GM12878 (cell line): Measurements from ENCODE around the gene FAM193A.

ENCODE experiments used
- EGR1 ChIP-seq, 2 experiments: IDR thresholded peaks; 1 replicate in 1 of 2; 2 replicates in 1 of 2; pipeline ENCODE4 v1.6.1; 2011 to 2012; ENCODE audit warnings: low read depth in 2 of 2, low read length in 2 of 2, borderline replicate concordance in 1 of 2, mild to moderate bottlenecking in 1 of 2, moderate library complexity in 1 of 2
- EZH2 ChIP-seq: IDR thresholded peaks from 2 replicates; pipeline ENCODE4 v1.6.1; 2012; ENCODE audit warnings: low read depth, mild to moderate bottlenecking, control low read depth, inconsistent platforms, low read length, borderline replicate concordance; ENCODE audit not compliant: control insufficient read depth
- FOXM1 ChIP-seq: IDR thresholded peaks from 2 replicates; pipeline ENCODE4 v1.6.1; 2012; ENCODE audit warnings: low read depth, mild to moderate bottlenecking, inconsistent platforms, low read length, moderate library complexity
- HDGF ChIP-seq: fragments of 450-650 bp; IDR thresholded peaks from 2 replicates; pipeline ENCODE4 v1.6.1; 2016; ENCODE audit warnings: antibody characterized with exemption
- MAX ChIP-seq: IDR thresholded peaks from 2 replicates; pipeline ENCODE4 v1.6.1; 2012; ENCODE audit warnings: low read depth, low read length, improper control_type of control experiment
- MYC ChIP-seq: IDR thresholded peaks from 2 replicates; pipeline ENCODE4 v1.6.1; 2011; ENCODE audit warnings: mild to moderate bottlenecking, low read length, moderate library complexity, inconsistent platforms; ENCODE audit not compliant: insufficient read depth, insufficient replicate concordance, insufficient read length, severe bottlenecking
- NFYB ChIP-seq: IDR thresholded peaks from 2 replicates; pipeline ENCODE4 v1.6.1; 2011; ENCODE audit warnings: low read depth, mild to moderate bottlenecking, low read length, improper control_type of control experiment, moderate library complexity; ENCODE audit not compliant: insufficient read depth
- POLR2A ChIP-seq: IDR thresholded peaks from 2 replicates; pipeline ENCODE4 v1.6.1; 2011; ENCODE audit warnings: low read depth, mild to moderate bottlenecking, low read length
- RAD21 ChIP-seq: IDR thresholded peaks from 2 replicates; pipeline ENCODE4 v1.6.1; 2011; ENCODE audit warnings: mild to moderate bottlenecking, low read depth, low read length, moderate library complexity; ENCODE audit not compliant: insufficient read depth
- ZNF24 ChIP-seq: fragments of 450-650 bp; IDR thresholded peaks from 2 replicates; pipeline ENCODE4 v1.6.1; 2017; ENCODE audit warnings: antibody characterized with exemption, mild to moderate bottlenecking
- ZZZ3 ChIP-seq: IDR thresholded peaks from 2 replicates; pipeline ENCODE4 v1.6.1; 2011; ENCODE audit warnings: low read depth; ENCODE audit not compliant: control insufficient read depth, insufficient read length
- TF ChIP-seq, protein P1 (sequence below), 3 experiments: IDR thresholded peaks in 2 of 3; conservative IDR thresholded peaks in 1 of 3; 2 replicates each; pipeline ENCODE4 v1.5.1; 2011; ENCODE audit warnings: low read depth in 3 of 3, low read length in 3 of 3, mild to moderate bottlenecking in 3 of 3, control low read depth in 2 of 3, moderate library complexity in 2 of 3, inconsistent platforms in 1 of 3, mixed read lengths in 1 of 3; ENCODE audit not compliant: control insufficient read depth in 2 of 3, insufficient read depth in 1 of 3; ENCODE audit errors: extremely low read depth in 1 of 3
- TF ChIP-seq, protein P2 (sequence below): IDR thresholded peaks from 2 replicates; pipeline ENCODE4 v1.6.1; 2011; ENCODE audit warnings: low read depth, low read length, improper control_type of control experiment, borderline replicate concordance

- TF ChIP-seq, protein P1, sequence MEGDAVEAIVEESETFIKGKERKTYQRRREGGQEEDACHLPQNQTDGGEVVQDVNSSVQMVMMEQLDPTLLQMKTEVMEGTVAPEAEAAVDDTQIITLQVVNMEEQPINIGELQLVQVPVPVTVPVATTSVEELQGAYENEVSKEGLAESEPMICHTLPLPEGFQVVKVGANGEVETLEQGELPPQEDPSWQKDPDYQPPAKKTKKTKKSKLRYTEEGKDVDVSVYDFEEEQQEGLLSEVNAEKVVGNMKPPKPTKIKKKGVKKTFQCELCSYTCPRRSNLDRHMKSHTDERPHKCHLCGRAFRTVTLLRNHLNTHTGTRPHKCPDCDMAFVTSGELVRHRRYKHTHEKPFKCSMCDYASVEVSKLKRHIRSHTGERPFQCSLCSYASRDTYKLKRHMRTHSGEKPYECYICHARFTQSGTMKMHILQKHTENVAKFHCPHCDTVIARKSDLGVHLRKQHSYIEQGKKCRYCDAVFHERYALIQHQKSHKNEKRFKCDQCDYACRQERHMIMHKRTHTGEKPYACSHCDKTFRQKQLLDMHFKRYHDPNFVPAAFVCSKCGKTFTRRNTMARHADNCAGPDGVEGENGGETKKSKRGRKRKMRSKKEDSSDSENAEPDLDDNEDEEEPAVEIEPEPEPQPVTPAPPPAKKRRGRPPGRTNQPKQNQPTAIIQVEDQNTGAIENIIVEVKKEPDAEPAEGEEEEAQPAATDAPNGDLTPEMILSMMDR (IDR thresholded peaks at IDR 0.05 in 2 of 3, conservative IDR thresholded peaks at IDR 0.05 in 1 of 3; ENCODE audit: control insufficient read depth in 2 of 3, extremely low read depth in 1 of 3, insufficient read depth in 1 of 3, low read depth in 3 of 3, low read length in 3 of 3) = no peak
- TF ChIP-seq ZNF24 = no peak
- no peak for TF ChIP-seq EZH2
- TF ChIP-seq POLR2A = no peak
- no peak for TF ChIP-seq ZZZ3
- no peak for TF ChIP-seq RAD21
- TF ChIP-seq MAX = no peak
- no peak for TF ChIP-seq FOXM1
- no peak for TF ChIP-seq EGR1 (IDR thresholded peaks at IDR 0.05; ENCODE audit: borderline replicate concordance in 1 of 2, low read depth in 2 of 2, low read length in 2 of 2)
- no peak for TF ChIP-seq HDGF
- no peak for TF ChIP-seq NFYB
- TF ChIP-seq, protein P2, sequence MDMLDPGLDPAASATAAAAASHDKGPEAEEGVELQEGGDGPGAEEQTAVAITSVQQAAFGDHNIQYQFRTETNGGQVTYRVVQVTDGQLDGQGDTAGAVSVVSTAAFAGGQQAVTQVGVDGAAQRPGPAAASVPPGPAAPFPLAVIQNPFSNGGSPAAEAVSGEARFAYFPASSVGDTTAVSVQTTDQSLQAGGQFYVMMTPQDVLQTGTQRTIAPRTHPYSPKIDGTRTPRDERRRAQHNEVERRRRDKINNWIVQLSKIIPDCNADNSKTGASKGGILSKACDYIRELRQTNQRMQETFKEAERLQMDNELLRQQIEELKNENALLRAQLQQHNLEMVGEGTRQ = no peak
- no peak for TF ChIP-seq MYC
Measured at GRCh38 chr4:2663275-2663674, 126.8 kb downstream of the FAM193A start.
